HepG2 (cell line): Measurements from ENCODE around the gene ZBTB2. TPM values are rescaled to one million over a fixed set of nuclear protein-coding genes. Genes with fewer than 3 reads are reported as not detected.

Experiments
- FOXA3 ChIP-seq: IDR thresholded peaks from 2 replicates; pipeline ENCODE4 v1.6.1; 2016; ENCODE audit warnings: missing genetic modification reagents, missing compliant biosample characterization
- HES4 ChIP-seq: sonication (generic); formaldehyde crosslinking; IDR thresholded peaks from 2 replicates; pipeline ENCODE4 v1.9.0; 2021; ENCODE audit warnings: mild to moderate bottlenecking, missing genetic modification reagents, borderline replicate concordance
- KLF16 ChIP-seq, 2 experiments: sonication (generic) in 1 of 2; formaldehyde crosslinking in 1 of 2; IDR thresholded peaks; 2 replicates each; pipeline versions ENCODE4 v1.6.1 to v1.8.0; 2016 to 2023; ENCODE audit warnings: missing genetic modification reagents in 2 of 2, missing compliant biosample characterization in 1 of 2
- MXI1 ChIP-seq: IDR thresholded peaks from 3 replicates; pipeline ENCODE4 v1.6.1; 2012; ENCODE audit warnings: low read depth, low read length, inconsistent platforms, borderline replicate concordance
- NFAT5 ChIP-seq: sonication (generic); formaldehyde crosslinking; IDR thresholded peaks from 2 replicates; pipeline ENCODE4 v1.4.0; 2020; ENCODE audit warnings: missing genetic modification reagents
- NFIB ChIP-seq: sonication (generic); formaldehyde crosslinking; IDR thresholded peaks from 2 replicates; pipeline ENCODE4 v1.9.0; 2021; ENCODE audit warnings: missing genetic modification reagents, mild to moderate bottlenecking, borderline replicate concordance
- NFKBIZ ChIP-seq: IDR thresholded peaks from 2 replicates; pipeline ENCODE4 v1.6.1; 2018; ENCODE audit warnings: missing genetic modification reagents, missing compliant biosample characterization
- NR2C2 ChIP-seq: sonication (generic); formaldehyde crosslinking; IDR thresholded peaks from 2 replicates; pipeline ENCODE4 v1.4.0; 2020; ENCODE audit warnings: missing genetic modification reagents, mild to moderate bottlenecking, moderate library complexity, borderline replicate concordance
- RBM39 ChIP-seq: fragments of 200-400 bp; formaldehyde crosslinking; IDR thresholded peaks from one replicate; pipeline ENCODE4 v1.6.1; 2018; ENCODE audit warnings: antibody characterized with exemption, mild to moderate bottlenecking, low read depth, low read length; ENCODE audit not compliant: poor library complexity, severe bottlenecking
- RFX3 ChIP-seq: IDR thresholded peaks from 2 replicates; pipeline ENCODE4 v1.6.1; 2016; ENCODE audit warnings: missing biosample characterization, missing genetic modification reagents
- TCF7 ChIP-seq: sonication (generic); IDR thresholded peaks from 2 replicates; pipeline ENCODE4 v1.6.1; 2016; ENCODE audit warnings: antibody characterized with exemption, low read depth
- ZBTB3 ChIP-seq: sonication (generic); formaldehyde crosslinking; IDR thresholded peaks from 2 replicates; pipeline ENCODE4 v1.4.0; 2020; ENCODE audit warnings: low read depth, mild to moderate bottlenecking, moderate library complexity, missing genetic modification reagents, borderline replicate concordance
- ZFAT ChIP-seq: sonication (generic); formaldehyde crosslinking; conservative IDR thresholded peaks from 2 replicates; pipeline ENCODE4 v1.8.1; 2023; ENCODE audit warnings: missing genetic modification reagents, inconsistent platforms
- ZNF512 ChIP-seq: sonication (generic); formaldehyde crosslinking; IDR thresholded peaks from 2 replicates; pipeline ENCODE4 v1.4.0; 2020; ENCODE audit warnings: mild to moderate bottlenecking, missing genetic modification reagents
- ZNF563 ChIP-seq: sonication (generic); formaldehyde crosslinking; IDR thresholded peaks from 2 replicates; pipeline ENCODE4 v1.8.0; 2022; ENCODE audit warnings: mild to moderate bottlenecking, moderate library complexity, missing genetic modification reagents
- polyA plus RNA-seq, 8 experiments: library from polyadenylated mRNA; depleted of rRNA in 3 of 8; stranded (reverse) in 7 of 8; unstranded in 1 of 8; fragments of >200 nt; fragmentation: Illumina TruSeq in 4 of 8; extraction: Trizol in 4 of 8; gene quantifications; 2 replicates each; pipeline versions ENCODE4 v1.2.1 to v1.2.3, GENCODE V29; 2011 to 2016; ENCODE audit warnings: low read depth in 4 of 8, missing spikeins in 1 of 8, mixed read lengths in 1 of 8; ENCODE audit not compliant: insufficient read depth in 1 of 8
- total RNA-seq, 5 experiments: library from RNA; depleted of rRNA; stranded (reverse); fragments of >200 nt; fragmentation: Illumina TruSeq; extraction: Trizol; gene quantifications; 2 replicates each; pipeline ENCODE4 v1.2.3, GENCODE V29; 2016; ENCODE audit warnings: low read depth in 1 of 5
- TF ChIP-seq, protein P1 (sequence below), 2 experiments: sonication (generic) in 1 of 2; formaldehyde crosslinking in 1 of 2; IDR thresholded peaks; 2 replicates each; pipeline versions ENCODE4 v1.4.0 to v1.6.1; 2018 to 2020; ENCODE audit warnings: missing genetic modification reagents in 2 of 2, borderline replicate concordance in 1 of 2, low read depth in 1 of 2, mild to moderate bottlenecking in 1 of 2, missing biosample characterization in 1 of 2
- TF ChIP-seq, protein P2 (sequence below): sonication (generic); formaldehyde crosslinking; IDR thresholded peaks from 2 replicates; pipeline ENCODE4 v1.5.0; 2020; ENCODE audit warnings: missing genetic modification reagents

Gene ZBTB2
- total and polyA plus RNA-seq, 2 of the 13 experiments (the other 11 are each of a cell fraction or from before 2014, with no cell fraction given), result 15.4 to 22.8 TPM

GRCh38 chr6:151325075-151326050, 66.0 kb downstream of the ZBTB2 start (continued):
- TF ChIP-seq NFAT5 (no peak), MXI1 (no peak), FOXA3 (CRISPR knock-in tag) (0 out of 2 replicates have a peak, but pooled peaks have one; percentile 3), RFX3 (CRISPR knock-in tag) (no peak), NFKBIZ (CRISPR knock-in tag) (no peak), KLF16 (CRISPR knock-in tag; IDR thresholded peaks at IDR 0.05) (0 out of 4 replicates have a peak, but pooled peaks of 1 of the 2 experiments have one; percentile 22), ZFAT (no peak), RBM39 (peak; percentile 53), ZNF512 (no peak), HES4 (CRISPR knock-in tag) (no peak), ZBTB3 (CRISPR knock-in tag) (no peak), TCF7 (no peak), NFIB (CRISPR knock-in tag) (no peak), ZNF563 (CRISPR knock-in tag) (0 out of 2 replicates have a peak, but pooled peaks have one; percentile 45), NR2C2 (CRISPR knock-in tag) (no peak)
- TF ChIP-seq, protein P1, sequence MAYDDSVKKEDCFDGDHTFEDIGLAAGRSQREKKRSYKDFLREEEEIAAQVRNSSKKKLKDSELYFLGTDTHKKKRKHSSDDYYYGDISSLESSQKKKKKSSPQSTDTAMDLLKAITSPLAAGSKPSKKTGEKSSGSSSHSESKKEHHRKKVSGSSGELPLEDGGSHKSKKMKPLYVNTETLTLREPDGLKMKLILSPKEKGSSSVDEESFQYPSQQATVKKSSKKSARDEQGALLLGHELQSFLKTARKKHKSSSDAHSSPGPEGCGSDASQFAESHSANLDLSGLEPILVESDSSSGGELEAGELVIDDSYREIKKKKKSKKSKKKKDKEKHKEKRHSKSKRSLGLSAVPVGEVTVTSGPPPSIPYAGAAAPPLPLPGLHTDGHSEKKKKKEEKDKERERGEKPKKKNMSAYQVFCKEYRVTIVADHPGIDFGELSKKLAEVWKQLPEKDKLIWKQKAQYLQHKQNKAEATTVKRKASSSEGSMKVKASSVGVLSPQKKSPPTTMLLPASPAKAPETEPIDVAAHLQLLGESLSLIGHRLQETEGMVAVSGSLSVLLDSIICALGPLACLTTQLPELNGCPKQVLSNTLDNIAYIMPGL (CRISPR knock-in tag; IDR thresholded peaks at IDR 0.05; ENCODE audit: borderline replicate concordance in 1 of 2, low read depth in 1 of 2), result peak in 1 of 2 experiments; percentile 50; a peak in 1 of 4 replicates
- TF ChIP-seq, protein P2, sequence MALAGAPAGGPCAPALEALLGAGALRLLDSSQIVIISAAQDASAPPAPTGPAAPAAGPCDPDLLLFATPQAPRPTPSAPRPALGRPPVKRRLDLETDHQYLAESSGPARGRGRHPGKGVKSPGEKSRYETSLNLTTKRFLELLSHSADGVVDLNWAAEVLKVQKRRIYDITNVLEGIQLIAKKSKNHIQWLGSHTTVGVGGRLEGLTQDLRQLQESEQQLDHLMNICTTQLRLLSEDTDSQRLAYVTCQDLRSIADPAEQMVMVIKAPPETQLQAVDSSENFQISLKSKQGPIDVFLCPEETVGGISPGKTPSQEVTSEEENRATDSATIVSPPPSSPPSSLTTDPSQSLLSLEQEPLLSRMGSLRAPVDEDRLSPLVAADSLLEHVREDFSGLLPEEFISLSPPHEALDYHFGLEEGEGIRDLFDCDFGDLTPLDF (CRISPR knock-in tag), result no peak
